Right ventricle myocardium superior (tissue), 1 donor: ENCODE measurements around the gene NPIPA2. TPM values are rescaled to one million over a fixed set of nuclear protein-coding genes. Genes with fewer than 3 reads are reported as not detected.
"Not testable (repeated sequence)": the region's sequence is repeated elsewhere in the genome, so short reads cannot be mapped to it uniquely, and the experiment has no call there.

Experiments
- ATAC-seq: fragments of 200-7000 bp; cut with Tn5 transposase; one replicate; pipeline ENCODE4 v1.9.1; 2020; ENCODE audit warnings: mild to moderate bottlenecking; ENCODE audit not compliant: poor library complexity
- DNase-seq: peaks from one replicate; pipeline ENCODE4 v3.0.0-alpha.2; 2020
- intact Hi-C: fragments of 100-400 bp; cut with DNase I; formaldehyde crosslinking; loops from one replicate; pipeline ENCODE4 v1.11.2; 2022
- total RNA-seq: library from RNA; stranded (reverse); fragmentation: NEBNext Ultra II Directional; extraction: Animal tissue kit (Norgen Biotek cat#: 25700); gene quantifications from one replicate; pipeline ENCODE4 v1.2.1, GENCODE V29; 2021
- donor health status: DM: no; HTN: yes; CAD: no; lungs with severe emphysema.

NPIPA2 gene
- total RNA-seq, 1 donor from 2014 or later = 4.0 TPM

DNA sequence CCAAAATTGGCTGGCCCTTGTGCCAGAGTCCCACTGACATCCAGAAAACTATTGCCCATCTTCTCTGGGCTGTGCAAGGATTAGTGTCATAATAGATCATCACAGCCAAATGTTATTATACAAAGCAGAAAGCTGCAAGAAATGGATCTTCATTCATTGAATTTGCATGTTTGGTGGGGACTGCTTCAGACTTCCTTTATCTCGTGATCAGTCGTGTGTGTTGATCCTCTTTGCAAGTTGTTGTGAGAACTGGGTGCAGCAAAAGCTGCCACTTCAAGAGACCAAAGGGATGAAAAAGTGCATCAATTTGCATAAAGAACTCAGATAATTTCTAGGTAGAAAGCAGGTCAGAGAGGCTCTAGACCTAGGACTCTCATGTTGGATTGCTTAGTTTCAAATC lies 61.2 kb downstream of the NPIPA2 start:
- intact Hi-C loops, ATAC-seq, DNase-seq: not testable (repeated sequence)

DNA sequence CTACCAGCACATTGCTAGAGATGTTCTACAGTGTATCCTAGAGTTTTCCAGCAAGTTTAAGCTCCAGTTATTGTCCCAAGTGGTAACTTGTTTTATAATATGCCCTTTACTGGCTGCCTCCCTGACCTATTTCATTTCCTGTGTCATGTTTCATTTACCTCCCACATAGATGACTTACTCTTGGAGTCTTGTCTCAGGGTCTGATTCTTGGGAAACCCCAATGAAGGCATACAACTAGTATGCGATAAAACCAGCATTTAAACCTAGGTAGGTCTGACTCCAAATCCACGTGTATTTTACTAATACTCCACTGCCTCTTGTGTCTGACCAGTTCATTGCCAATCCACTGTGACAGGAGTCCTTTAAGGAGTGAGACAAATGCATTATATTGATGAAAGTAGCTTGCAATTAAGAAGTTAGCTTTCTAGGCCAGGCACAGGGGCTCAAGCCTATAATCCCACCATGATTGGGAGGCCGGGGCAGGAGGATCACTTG lies 64.9 kb downstream of the NPIPA2 start:
- ATAC-seq, intact Hi-C loops, DNase-seq: not testable (repeated sequence)

DNA sequence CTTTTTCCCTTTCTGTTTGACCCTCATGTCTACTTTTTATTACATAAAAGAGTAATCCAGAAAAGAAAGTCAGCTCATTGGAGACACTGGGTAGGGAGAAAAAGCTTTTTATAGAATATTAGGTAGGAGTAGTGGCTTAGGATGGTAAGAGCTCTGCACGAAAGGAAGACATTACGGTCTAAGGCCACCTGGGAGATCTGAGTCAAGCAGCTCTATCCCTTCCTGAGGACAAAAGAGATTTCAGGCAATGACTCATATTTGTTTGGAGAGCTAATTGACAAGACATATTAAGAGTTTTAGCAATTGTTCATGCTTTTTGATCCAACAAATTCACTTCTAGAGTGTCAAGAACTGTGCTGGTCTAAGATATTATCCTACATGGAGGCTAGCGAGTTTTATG lies 71.6 kb downstream of the NPIPA2 start:
- ATAC-seq, intact Hi-C loops, DNase-seq: not testable (repeated sequence)

Other genes with a start within 250 kb of the NPIPA2 start
- 16.1 TPM for gene PARN, start 112.3 kb upstream of the NPIPA2 start, total RNA-seq
- gene BFAR, start 109.6 kb upstream of the NPIPA2 start, total RNA-seq = 30.5 TPM
- not detected for gene PLA2G10, start 48.2 kb upstream of the NPIPA2 start, total RNA-seq
- 0.65 TPM for gene NPIPA3, start 39.1 kb upstream of the NPIPA2 start, total RNA-seq
- 130 TPM for gene NOMO1, start 91.2 kb downstream of the NPIPA2 start, total RNA-seq
- gene NPIPA1, start 194.9 kb downstream of the NPIPA2 start, total RNA-seq = 38.1 TPM
- 72.6 TPM for gene PDXDC1, start 232.5 kb downstream of the NPIPA2 start, total RNA-seq